B cell (primary cell): Measurements from ENCODE around the gene EIF2S1. TPM values are rescaled to one million over a fixed set of nuclear protein-coding genes. Genes with fewer than 3 reads are reported as not detected.

Experiments
- ATAC-seq: fragments of 200-7000 bp; cut with Tn5 transposase; one replicate; pipeline ENCODE4 v1.10.0; 2021; ENCODE audit warnings: low read depth, mild to moderate bottlenecking, moderate number of reproducible peaks, moderate library complexity
- CTCF ChIA-PET: fragments of 350-600 bp; sonication (Branson Sonifier 250); formaldehyde crosslinking; loops from one replicate; lab custom pipeline; 2021; ENCODE audit warnings: antibody characterized with exemption, inconsistent platforms; lab: Charles Lee
- POLR2A ChIA-PET: fragments of 350-600 bp; sonication (Branson Sonifier 250); formaldehyde crosslinking; loops from one replicate; lab custom pipeline; 2021; ENCODE audit warnings: antibody characterized with exemption; lab: Charles Lee
- DNase-seq: peaks from one replicate; pipeline ENCODE4 v3.0.0; 2013
- H2AFZ ChIP-seq: 2 replicates; pipeline ENCODE4 v1.6.1; 2012; ENCODE audit warnings: mild to moderate bottlenecking, low read depth, low read length; ENCODE audit not compliant: insufficient read depth, poor library complexity, severe bottlenecking
- H3K27ac ChIP-seq, 2 donors: 1 replicate in 1 of 2; 2 replicates in 1 of 2; pipeline ENCODE4 v1.5.1; 2012 to 2013; ENCODE audit warnings: low read length in 2 of 2, mild to moderate bottlenecking in 2 of 2, moderate library complexity in 1 of 2
- H3K27me3 ChIP-seq, 4 experiments: fragments of 200-600 bp in 1 of 4; sonication (generic) in 1 of 4; replicated peaks in 1 of 4; 1 replicate in 2 of 4; 2 replicates in 2 of 4; pipeline versions ENCODE4 v1.6.1 to v1.7.0; 2013 to 2016; ENCODE audit warnings: low read length in 3 of 4, mild to moderate bottlenecking in 2 of 4, mixed read lengths in 1 of 4, moderate library complexity in 1 of 4; ENCODE audit not compliant: insufficient read depth in 4 of 4, control insufficient read depth in 3 of 4; ENCODE audit errors: control extremely low read depth in 1 of 4
- H3K36me3 ChIP-seq, 2 experiments: replicated peaks in 1 of 2; 1 replicate in 1 of 2; 2 replicates in 1 of 2; pipeline versions ENCODE4 v1.6.1 to v1.7.1; 2013; ENCODE audit warnings: low read length in 1 of 2; ENCODE audit not compliant: insufficient read depth in 2 of 2, control insufficient read depth in 1 of 2; ENCODE audit errors: control extremely low read depth in 1 of 2, extremely low read depth in 1 of 2
- H3K4me1 ChIP-seq, 2 donors: fragments of 200-600 bp in 1 of 2; sonication (generic) in 1 of 2; 1 replicate in 1 of 2; 2 replicates in 1 of 2; pipeline versions ENCODE4 v1.5.1 to v1.6.1; 2013 to 2017; ENCODE audit warnings: low read length in 2 of 2; ENCODE audit not compliant: control insufficient read depth in 2 of 2, insufficient read depth in 2 of 2
- H3K4me2 ChIP-seq: replicated peaks from 2 replicates; pipeline ENCODE3; 2012; ENCODE audit warnings: mild to moderate bottlenecking, low read depth, low read length; ENCODE audit not compliant: poor library complexity, severe bottlenecking
- H3K4me3 ChIP-seq, 5 experiments: fragments of 200-600 bp in 1 of 5; sonication (generic) in 1 of 5; 1 replicate in 3 of 5; 2 replicates in 2 of 5; pipeline versions ENCODE4 v1.5.1 to v1.7.0; 2011 to 2016; ENCODE audit warnings: low read length in 4 of 5, mild to moderate bottlenecking in 4 of 5, low read depth in 2 of 5, control low read depth in 1 of 5, moderate library complexity in 1 of 5; ENCODE audit not compliant: insufficient read depth in 1 of 5; ENCODE audit errors: control extremely low read depth in 1 of 5, extremely low read depth in 1 of 5
- H3K79me2 ChIP-seq: fragments of 200-600 bp; sonication (generic); one replicate; pipeline ENCODE4 v1.6.0; 2016; ENCODE audit warnings: low read length; ENCODE audit not compliant: control insufficient read depth, insufficient read depth
- H3K9ac ChIP-seq: fragments of 200-600 bp; sonication (generic); 2 replicates; pipeline ENCODE4 v1.6.1; 2017; ENCODE audit warnings: mild to moderate bottlenecking, low read length, moderate library complexity
- H3K9me3 ChIP-seq, 3 donors: one replicate each; pipeline versions ENCODE4 v1.6.1 to v1.7.1; 2013; ENCODE audit warnings: low read length in 2 of 3; ENCODE audit not compliant: control insufficient read depth in 2 of 3, insufficient read depth in 1 of 3; ENCODE audit errors: control extremely low read depth in 1 of 3
- H4K20me1 ChIP-seq: 2 replicates; pipeline ENCODE4 v1.6.0; 2012; ENCODE audit warnings: mild to moderate bottlenecking, low read length; ENCODE audit not compliant: insufficient read depth, control insufficient read depth, poor library complexity, severe bottlenecking
- H3K27ac Mint-ChIP-seq: one replicate; pipeline ENCODE4 v1.8.0; 2021; ENCODE audit warnings: mixed read lengths
- H3K27me3 Mint-ChIP-seq: one replicate; pipeline ENCODE4 v1.8.0; 2021; ENCODE audit warnings: mixed read lengths
- H3K4me1 Mint-ChIP-seq: one replicate; pipeline ENCODE4 v1.8.0; 2021; ENCODE audit warnings: mixed read lengths
- H3K4me3 Mint-ChIP-seq: one replicate; pipeline ENCODE4 v1.8.0; 2021; ENCODE audit warnings: mixed read lengths
- H3K9me3 Mint-ChIP-seq: one replicate; pipeline ENCODE4 v1.8.0; 2022; ENCODE audit warnings: mixed read lengths; ENCODE audit not compliant: insufficient read depth
- CTCF ChIP-seq: fragments of 200-600 bp; IDR thresholded peaks from one replicate; pipeline ENCODE4 v1.8.0; 2022; ENCODE audit warnings: antibody characterized with exemption, mild to moderate bottlenecking
- EZH2 ChIP-seq: IDR thresholded peaks from 2 replicates; pipeline ENCODE4 v1.6.1; 2012; ENCODE audit warnings: borderline replicate concordance, low read depth, mild to moderate bottlenecking, moderate library complexity, low read length; ENCODE audit not compliant: insufficient read depth, poor library complexity, severe bottlenecking
- WGBS: methylation state at CpG from one replicate; pipeline ENCODE4 v1.1.5; 2013; ENCODE audit warnings: missing lambda C conversion rate; ENCODE audit not compliant: insufficient coverage; 5-methylcytosine and 5-hydroxymethylcytosine counted together
- intact Hi-C: fragments of 100-400 bp; cut with micrococcal nuclease; formaldehyde crosslinking; loops from one replicate; pipeline ENCODE4 v1.10.0; 2022
- polyA plus RNA-seq: library from polyadenylated mRNA; depleted of rRNA; stranded (reverse); fragments of >200 nt; gene quantifications from 2 replicates; pipeline ENCODE4 v1.2.3, GENCODE V29; 2012
- total RNA-seq, 2 donors: library from RNA; stranded (reverse); fragments of 120-200 nt in 1 of 2; gene quantifications; 1 replicate in 1 of 2; 2 replicates in 1 of 2; pipeline versions ENCODE4 v1.2.3 to v1.2.4, GENCODE V29; 2013 to 2022

EIF2S1 gene
- total and polyA plus RNA-seq, 2 donors (not counting 1 experiment from before 2014, with no cell fraction given) = 10.4 to 39.9 TPM

- Mint-ChIP-seq H3K27ac (peak overlapping the region; percentile 100), H3K9me3 (no peaks in the 10 kb centered on the region), H3K4me1 (peaks cover 54% of the 10 kb centered on the region), H3K27me3 (no peaks in the 10 kb centered on the region), H3K4me3 (peak overlapping the region; percentile 100)
- Histone ChIP-seq H3K4me1 (peaks cover 26% of the 10 kb centered on the region in 2 donors), H3K36me3 (peaks cover 3 to 12% of the 10 kb centered on the region in 2 experiments), H3K27ac (peak overlapping the region; percentile 92 to 95), H3K9me3 (no peaks in the 10 kb centered on the region), H2AFZ (peak overlapping the region; percentile 96), H3K79me2 (peaks cover 94% of the 10 kb centered on the region), H3K4me2 (peak overlapping the region; percentile 95), H3K4me3 (peak overlapping the region; percentile 79 to 97 (median 93)), H3K27me3 (no peaks in the 10 kb centered on the region), H3K9ac (peak overlapping the region; percentile 96), H4K20me1 (peaks cover 40% of the 10 kb centered on the region)
- intact Hi-C loops = loop anchor here (1.0 to 5.0 kb wide), 5 partner anchors 119 to 1792 kb away; partner anchors contain the start of genes DCAF5, GPHN, PALS1 and PIGH
- CTCF ChIA-PET = interaction anchor here (0.9 to 1.6 kb wide), 6 partner anchors 125 to 1001 kb away, joined by 3 to 5 read pairs (median 4); partner anchors contain the start of gene PIGH
- POLR2A ChIA-PET = no interaction called here
- no peak for DNase-seq
- ATAC-seq = no peak
- WGBS = under 1% methylated on average over 28 of the region's 34 CpGs
- TF ChIP-seq EZH2 = no peak
- TF ChIP-seq CTCF = no peak
These were observed 510 bp downstream of the EIF2S1 start for GRCh38 chr14:67360470-67361206.

GRCh38 chr14:67365476-67365875, 5.3 kb downstream of the EIF2S1 start:
- ATAC-seq (no peak), DNase-seq (no peak)
- no peaks in the 10 kb centered on the region for H3K27me3 Mint-ChIP-seq
- Histone ChIP-seq H3K4me3 (no peak overlapping the region), H2AFZ (no peak overlapping the region), H3K27ac (no peak overlapping the region), H4K20me1 (peaks cover 57% of the 10 kb centered on the region), H3K36me3 (peaks cover 7 to 50% of the 10 kb centered on the region in 2 experiments), H3K9me3 (no peaks in the 10 kb centered on the region), H3K4me1 (peaks cover 10 to 17% of the 10 kb centered on the region in 2 donors), H3K9ac (no peak overlapping the region), H3K27me3 (no peaks in the 10 kb centered on the region), H3K79me2 (peaks cover 82% of the 10 kb centered on the region), H3K4me2 (no peak overlapping the region)
- no CpG with 5 or more reads among the region's 4 CpGs for WGBS
- no peak overlapping the region for H3K4me3 Mint-ChIP-seq
- no peak overlapping the region for H3K27ac Mint-ChIP-seq
- no peak for TF ChIP-seq EZH2
- no peak for TF ChIP-seq CTCF
- peaks cover 37% of the 10 kb centered on the region for H3K4me1 Mint-ChIP-seq
- CTCF ChIA-PET = interaction anchor here (0.6 to 1.1 kb wide), 2 partner anchors 20 to 339 kb away, joined by 3 read pairs; no protein-coding TSS in a partner anchor
- POLR2A ChIA-PET = no interaction called here
- H3K9me3 Mint-ChIP-seq = no peaks in the 10 kb centered on the region
- intact Hi-C loops = no loop called here
